IPS-15b (cell line): Measurements from ENCODE around the gene RETREG1.
"Not testable (repeated sequence)": the region's sequence is repeated elsewhere in the genome, so short reads cannot be mapped to it uniquely, and the experiment has no call there.

Experiments
- H3K27me3 ChIP-seq: one replicate; pipeline ENCODE4 v1.6.1; 2013; ENCODE audit warnings: low read length; ENCODE audit not compliant: control insufficient read depth, insufficient read depth
- H3K36me3 ChIP-seq: one replicate; pipeline ENCODE4 v1.6.1; 2013; ENCODE audit warnings: low read length; ENCODE audit not compliant: control insufficient read depth, insufficient read depth
- H3K4me1 ChIP-seq: one replicate; pipeline ENCODE4 v1.6.1; 2013; ENCODE audit warnings: mild to moderate bottlenecking, low read length; ENCODE audit not compliant: control insufficient read depth, insufficient read depth
- H3K4me3 ChIP-seq: one replicate; pipeline ENCODE4 v1.5.1; 2013; ENCODE audit warnings: low read depth, low read length
- H3K9ac ChIP-seq: one replicate; pipeline ENCODE4 v1.6.1; 2013; ENCODE audit warnings: low read depth, mild to moderate bottlenecking, low read length
- H3K9me3 ChIP-seq: one replicate; pipeline ENCODE4 v1.6.1; 2013; ENCODE audit warnings: mild to moderate bottlenecking, low read length; ENCODE audit not compliant: control insufficient read depth, insufficient read depth

RETREG1 gene

DNA sequence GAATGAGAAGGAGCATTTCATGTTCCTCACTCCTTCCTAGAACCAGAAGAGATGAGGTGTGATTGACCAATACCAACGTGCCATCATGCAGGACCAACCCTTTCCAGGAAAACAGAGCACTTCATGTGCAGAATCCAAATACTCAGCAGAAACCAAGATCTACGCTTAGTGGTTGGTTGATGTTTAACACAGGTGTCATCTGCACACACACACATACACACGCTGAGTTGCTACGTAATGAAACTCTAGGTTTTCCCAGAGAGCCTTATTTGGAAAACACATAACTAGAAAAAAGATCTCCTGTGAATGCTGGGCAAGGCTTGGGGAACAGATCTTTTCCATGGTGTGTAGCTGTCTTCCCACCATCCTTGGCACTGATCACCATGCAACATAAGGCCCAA lies 130.1 kb downstream of the RETREG1 start:
- Histone ChIP-seq H3K4me1 (no peaks in the 10 kb centered on the region), H3K9ac (no peak overlapping the region), H3K36me3 (no peaks in the 10 kb centered on the region), H3K9me3 (no peaks in the 10 kb centered on the region), H3K27me3 (no peaks in the 10 kb centered on the region), H3K4me3 (no peak overlapping the region)

DNA sequence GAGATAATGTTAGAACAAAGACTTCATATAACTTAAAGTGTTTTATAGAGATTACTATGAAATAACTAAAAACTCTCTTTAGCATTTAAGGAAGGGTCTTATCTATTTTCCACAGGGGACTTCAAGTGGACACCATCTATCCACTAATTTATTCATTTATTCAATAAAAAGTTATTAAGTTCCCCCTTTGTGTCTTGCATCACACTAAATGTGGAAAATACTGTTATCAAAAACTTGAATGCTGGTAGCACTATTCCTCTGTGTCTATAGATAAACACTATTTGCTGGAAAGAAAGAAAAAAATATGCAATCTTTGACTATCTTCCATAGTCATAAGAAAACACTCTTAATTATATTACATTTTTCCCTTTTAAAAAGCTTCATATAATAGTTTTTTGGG lies 131.1 kb downstream of the RETREG1 start:
- H3K4me1 ChIP-seq: no peaks in the 10 kb centered on the region

DNA sequence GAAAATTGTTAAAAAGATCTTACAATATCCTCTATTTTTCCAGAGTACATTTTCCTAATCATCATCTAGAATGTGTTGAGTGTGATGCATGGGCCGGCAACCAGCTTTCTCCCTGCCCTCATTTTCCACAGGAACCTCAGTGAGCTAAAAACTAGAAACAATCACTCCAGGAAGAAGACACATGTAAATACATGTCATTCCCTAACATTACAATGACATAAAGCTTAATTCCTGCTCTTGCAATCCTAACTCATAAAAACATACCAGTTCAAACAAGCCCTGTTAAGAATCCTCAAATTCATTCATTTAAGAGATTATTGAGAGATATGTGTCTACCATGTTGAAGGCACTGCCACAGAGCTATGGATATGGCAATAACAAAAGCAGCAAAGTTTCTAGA lies 132.7 kb downstream of the RETREG1 start:
- Histone ChIP-seq H3K27me3 (no peaks in the 10 kb centered on the region), H3K4me3 (no peak overlapping the region), H3K4me1 (no peaks in the 10 kb centered on the region), H3K9me3 (no peaks in the 10 kb centered on the region), H3K36me3 (no peaks in the 10 kb centered on the region), H3K9ac (no peak overlapping the region)

More for the DNA sequence above, 131.1 kb downstream of the RETREG1 start:
- H3K9me3 ChIP-seq: no peaks in the 10 kb centered on the region
- no peaks in the 10 kb centered on the region for H3K27me3 ChIP-seq
- H3K36me3 ChIP-seq: no peaks in the 10 kb centered on the region
- H3K9ac ChIP-seq: no peak overlapping the region
- no peak overlapping the region for H3K4me3 ChIP-seq

DNA sequence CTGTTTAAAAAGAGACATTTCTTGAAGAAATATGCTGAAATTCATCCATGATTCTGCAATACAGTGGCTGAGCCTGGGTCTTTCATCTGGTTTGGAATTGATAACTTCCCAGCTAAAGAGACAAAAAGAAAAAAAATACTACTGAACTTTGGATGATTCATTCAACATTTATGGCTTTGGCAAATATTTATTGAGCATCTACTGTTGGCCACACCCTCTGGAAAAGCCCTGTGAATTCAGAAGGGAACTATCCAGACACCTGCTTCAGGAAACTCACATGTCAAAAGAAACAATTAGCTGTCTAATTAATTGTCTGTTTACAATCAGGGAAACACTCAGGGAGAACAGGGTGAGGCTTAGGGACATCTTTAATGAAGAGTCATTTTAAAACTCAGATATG lies 133.4 kb downstream of the RETREG1 start:
- no peaks in the 10 kb centered on the region for H3K36me3 ChIP-seq
- H3K9me3 ChIP-seq: no peaks in the 10 kb centered on the region
- H3K4me3 ChIP-seq: no peak overlapping the region
- no peaks in the 10 kb centered on the region for H3K27me3 ChIP-seq
- H3K9ac ChIP-seq: no peak overlapping the region
- no peaks in the 10 kb centered on the region for H3K4me1 ChIP-seq

GRCh38 chr5:16482891-16483290 lies 133.9 kb downstream of the RETREG1 start:
- Histone ChIP-seq H3K9me3 (no peaks in the 10 kb centered on the region), H3K36me3 (no peaks in the 10 kb centered on the region), H3K4me1 (no peaks in the 10 kb centered on the region), H3K27me3 (no peaks in the 10 kb centered on the region), H3K4me3 (no peak overlapping the region), H3K9ac (no peak overlapping the region)

DNA sequence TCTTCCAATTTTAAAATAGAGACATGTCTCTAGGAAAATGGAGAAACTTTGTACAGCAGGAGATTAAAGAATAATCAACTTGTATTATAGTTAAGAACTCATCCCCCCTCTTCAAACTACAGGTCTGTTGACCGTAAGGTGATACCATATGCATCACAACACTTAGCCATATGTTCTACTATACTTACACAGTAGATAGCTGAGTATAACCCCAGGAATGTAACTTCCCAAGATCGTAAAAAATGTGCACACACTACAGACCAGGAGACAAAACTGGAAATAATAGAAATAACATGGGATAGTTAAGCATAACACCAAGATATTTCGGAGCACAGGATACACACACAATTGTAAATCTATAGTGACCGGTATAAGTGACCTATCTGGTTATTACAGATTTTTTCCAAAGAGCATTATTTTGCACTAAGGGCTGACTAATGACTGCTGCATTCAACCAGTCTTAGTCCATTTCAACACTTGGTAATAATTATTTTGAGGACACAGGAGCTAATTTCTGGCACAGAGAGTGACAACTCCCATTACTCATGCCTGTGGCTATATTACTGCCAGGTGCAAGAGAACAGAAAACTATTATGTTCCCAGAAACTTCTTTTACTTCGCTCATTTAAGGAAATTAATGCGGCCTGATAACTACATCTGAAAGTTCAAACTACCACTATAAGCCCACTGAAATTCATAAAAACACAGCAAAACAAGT lies 135.8 kb downstream of the RETREG1 start:
- no peaks in the 10 kb centered on the region for H3K36me3 ChIP-seq
- H3K27me3 ChIP-seq: no peaks in the 10 kb centered on the region
- no peak overlapping the region for H3K9ac ChIP-seq
- H3K4me3 ChIP-seq: no peak overlapping the region
- H3K9me3 ChIP-seq: no peaks in the 10 kb centered on the region
- no peaks in the 10 kb centered on the region for H3K4me1 ChIP-seq

DNA sequence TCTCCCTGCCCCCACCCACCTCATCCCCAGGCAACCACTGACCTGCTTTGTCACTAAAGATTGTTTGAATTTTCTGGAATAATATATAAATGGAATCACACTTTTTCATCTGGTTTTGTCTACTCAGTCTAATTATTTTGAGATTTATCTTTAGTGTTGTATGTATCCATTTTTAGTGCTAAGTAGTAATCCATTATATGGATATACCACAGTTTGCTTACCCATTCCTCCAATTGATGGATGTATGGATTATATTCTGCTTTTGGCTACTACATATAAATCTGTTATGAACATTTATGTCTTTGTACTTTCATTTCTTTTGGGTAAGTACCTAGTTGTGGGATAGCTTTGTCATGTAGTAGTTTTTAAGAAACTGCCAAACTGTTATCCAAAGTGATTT lies 136.7 kb downstream of the RETREG1 start:
- H3K9ac ChIP-seq: no peak overlapping the region
- no peaks in the 10 kb centered on the region for H3K9me3 ChIP-seq
- no peaks in the 10 kb centered on the region for H3K4me1 ChIP-seq
- H3K4me3 ChIP-seq: no peak overlapping the region
- no peaks in the 10 kb centered on the region for H3K27me3 ChIP-seq
- no peaks in the 10 kb centered on the region for H3K36me3 ChIP-seq

DNA sequence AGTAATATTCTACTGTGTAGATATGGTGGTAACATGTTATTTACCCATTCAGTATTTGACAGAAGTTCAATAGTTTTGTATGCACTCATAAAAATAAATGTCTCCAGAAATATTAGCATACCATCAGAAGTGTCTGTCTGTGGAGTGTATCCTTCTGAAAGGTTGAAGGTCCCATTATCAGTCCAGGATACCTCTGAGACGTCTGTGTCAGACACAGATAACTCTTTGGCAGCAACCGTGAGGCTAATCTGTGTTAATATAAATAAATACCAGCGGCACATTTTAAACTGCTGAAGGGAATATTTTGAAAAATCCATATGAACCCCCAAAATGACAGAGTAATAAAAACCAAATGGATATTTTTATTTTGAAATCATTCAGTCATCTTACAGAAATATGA lies 139.3 kb downstream of the RETREG1 start:
- Histone ChIP-seq H3K4me3 (no peak overlapping the region), H3K9ac (no peak overlapping the region), H3K36me3 (no peaks in the 10 kb centered on the region), H3K4me1 (no peaks in the 10 kb centered on the region), H3K9me3 (no peaks in the 10 kb centered on the region), H3K27me3 (no peaks in the 10 kb centered on the region)

GRCh38 chr5:16476417-16476816 lies 140.4 kb downstream of the RETREG1 start:
- H3K36me3 ChIP-seq, H3K4me1 ChIP-seq, H3K9ac ChIP-seq, H3K27me3 ChIP-seq, H3K4me3 ChIP-seq, H3K9me3 ChIP-seq: not testable (repeated sequence)

DNA sequence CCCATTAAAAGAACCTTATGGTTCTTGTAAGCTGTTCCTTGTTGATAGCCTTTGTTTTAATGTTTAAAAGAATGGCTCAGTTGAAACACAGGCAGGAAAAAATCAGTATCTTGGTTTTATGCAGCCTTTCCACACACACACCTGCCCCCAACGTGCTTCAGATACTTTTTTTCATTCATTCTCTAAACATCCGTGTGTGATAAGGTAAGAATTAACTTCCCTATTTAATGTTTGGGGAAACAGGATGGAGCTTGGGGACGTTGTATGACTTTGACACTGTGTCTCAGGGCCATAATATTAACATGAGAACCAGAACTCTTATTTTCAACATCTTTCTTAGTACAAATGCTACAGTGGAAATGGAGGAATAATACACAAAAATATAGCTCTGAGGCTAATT lies 145.4 kb downstream of the RETREG1 start:
- Histone ChIP-seq H3K27me3 (no peaks in the 10 kb centered on the region), H3K9me3 (no peaks in the 10 kb centered on the region), H3K4me3 (no peak overlapping the region), H3K36me3 (no peaks in the 10 kb centered on the region), H3K4me1 (no peaks in the 10 kb centered on the region), H3K9ac (no peak overlapping the region)

DNA sequence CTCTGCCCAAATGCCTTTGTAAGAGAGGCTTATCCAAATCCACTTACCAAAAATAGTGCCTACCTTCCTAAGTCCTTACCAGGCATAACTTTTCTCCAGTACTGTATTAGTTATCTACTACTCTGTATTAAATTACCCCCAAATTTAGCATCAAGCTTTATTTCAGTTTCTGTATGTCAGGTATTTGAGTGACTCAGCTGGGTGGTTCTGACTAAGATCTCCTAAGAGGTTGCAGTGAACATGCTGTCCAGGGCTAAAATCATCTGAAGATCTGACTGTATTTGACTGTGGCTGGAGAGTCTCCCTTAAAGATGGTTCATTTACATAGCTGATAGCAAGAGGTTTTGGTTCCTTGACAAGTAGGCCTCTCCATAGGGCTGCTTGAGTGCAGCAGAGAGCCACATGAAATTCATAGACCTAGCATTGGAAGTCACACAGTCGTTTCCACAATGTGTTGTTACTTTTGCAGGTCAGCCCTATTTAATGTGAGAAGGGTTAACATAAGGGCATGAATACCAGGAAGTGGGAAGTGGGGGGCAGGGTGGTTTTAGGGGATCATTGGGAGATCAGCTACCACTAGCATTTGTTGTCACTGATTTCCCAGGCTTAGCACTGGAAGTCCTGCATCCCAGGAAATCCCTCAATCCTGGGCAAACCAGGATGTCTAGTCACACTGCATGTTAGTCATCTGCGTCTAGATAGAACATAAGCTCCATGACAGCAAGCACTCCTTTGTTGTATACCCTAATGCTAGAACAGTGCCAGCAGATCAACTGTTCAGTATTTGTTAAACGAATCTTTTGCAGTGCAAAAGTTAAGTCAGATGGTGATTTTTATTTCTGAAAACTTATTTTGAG lies 149.2 kb downstream of the RETREG1 start:
- Histone ChIP-seq H3K36me3 (peaks cover 7% of the 10 kb centered on the region), H3K27me3 (no peaks in the 10 kb centered on the region), H3K9me3 (no peaks in the 10 kb centered on the region), H3K4me3 (no peak overlapping the region), H3K4me1 (no peaks in the 10 kb centered on the region), H3K9ac (no peak overlapping the region)
